Omental fat pad (tissue), 4 donors: ENCODE results near the gene RPTN. TPM values are rescaled to one million over a fixed set of nuclear protein-coding genes. Genes with fewer than 3 reads are reported as not detected.

ENCODE experiments used
- ATAC-seq: fragments of 150-250 bp; one replicate; pipeline ENCODE4 v1.9.1; 2016; ENCODE audit warnings: mild to moderate bottlenecking, moderate library complexity; ENCODE audit not compliant: low FRiP score
- DNase-seq: peaks from one replicate; pipeline ENCODE4 v3.0.0-alpha.2; 2019; ENCODE audit warnings: low spot score
- CTCF ChIP-seq, 3 donors: fragments of 450-650 bp; IDR thresholded peaks; one replicate each; pipeline ENCODE4 v1.5.1; 2016 to 2017; ENCODE audit warnings: antibody characterized with exemption in 3 of 3, mild to moderate bottlenecking in 3 of 3, moderate library complexity in 2 of 3
- total RNA-seq, 4 donors: library from RNA; depleted of rRNA; stranded (reverse); fragments of >200 nt; gene quantifications; one replicate each; pipeline ENCODE4 v1.1.0, GENCODE V29; 2016

Gene RPTN
- total RNA-seq, 4 donors from 2014 or later = not detected

GRCh38 chr1:152130186-152130585 lies 28.8 kb downstream of the RPTN start:
- ATAC-seq = no peak
- no peak for TF ChIP-seq CTCF (IDR thresholded peaks at IDR 0.05)
- DNase-seq = no peak

- DNase-seq = no peak
- ATAC-seq = no peak
- no peak for TF ChIP-seq CTCF (IDR thresholded peaks at IDR 0.05)
Measured at GRCh38 chr1:152127673-152128072, 31.4 kb downstream of the RPTN start.

- no peak for TF ChIP-seq CTCF (IDR thresholded peaks at IDR 0.05)
- no peak for DNase-seq
Measured at GRCh38 chr1:152125834-152126443, 33.1 kb downstream of the RPTN start.

GRCh38 chr1:152118915-152119314 lies 40.1 kb downstream of the RPTN start:
- DNase-seq (no peak), ATAC-seq (no peak)
- TF ChIP-seq CTCF (IDR thresholded peaks at IDR 0.05) = no peak

More at GRCh38 chr1:152125834-152126443, 33.1 kb downstream of the RPTN start:
- ATAC-seq = no peak

- no peak for TF ChIP-seq CTCF (IDR thresholded peaks at IDR 0.05)
- DNase-seq (no peak), ATAC-seq (no peak)
Measured at GRCh38 chr1:152115344-152115743, 43.7 kb downstream of the RPTN start, which contains the start of gene TCHH. Gene TCHH, minus strand, starts transcription at chr1:152115444. Its CDS starts 1,364 bp downstream, at chr1:152114080.

- no peak for ATAC-seq
- DNase-seq = no peak
- no peak for TF ChIP-seq CTCF (IDR thresholded peaks at IDR 0.05)
Measured at GRCh38 chr1:152112885-152113432, 46.1 kb downstream of the RPTN start.
